RPMI7951 (cell line): ENCODE measurements around the gene TNFSF10. TPM values are rescaled to one million over a fixed set of nuclear protein-coding genes. Genes with fewer than 3 reads are reported as not detected.
"Not testable (repeated sequence)": the region's sequence is repeated elsewhere in the genome, so short reads cannot be mapped to it uniquely, and the experiment has no call there.

Experiments used
- DNase-seq: peaks from one replicate; pipeline ENCODE4 v3.0.0-alpha.2; 2012; ENCODE audit warnings: low read depth
- total RNA-seq: library from RNA; depleted of rRNA; stranded (reverse); fragments of >200 nt; shearing (Covaris generic); gene quantifications from 2 replicates; pipeline ENCODE4 v1.2.3, GENCODE V29; 2014

The TNFSF10 gene
- total RNA-seq, 1 experiment from 2014 or later, result 11.7 TPM

GRCh38 chr3:172544404-172544803 is 21.2 kb upstream of the TNFSF10 start:
- no peak for DNase-seq

- no peak for DNase-seq
Measured at GRCh38 chr3:172543884-172544283, 20.7 kb upstream of the TNFSF10 start.

- DNase-seq, result no peak
Measured at GRCh38 chr3:172543419-172543818, 20.2 kb upstream of the TNFSF10 start.

- DNase-seq, result no peak
Measured at GRCh38 chr3:172542999-172543398, 19.8 kb upstream of the TNFSF10 start.

GRCh38 chr3:172541945-172542488 is 18.8 kb upstream of the TNFSF10 start:
- peak; percentile 29 for DNase-seq

- no peak for DNase-seq
Measured at GRCh38 chr3:172540049-172540448, 16.8 kb upstream of the TNFSF10 start.

- DNase-seq, result no peak
Measured at GRCh38 chr3:172539273-172539672, 16.0 kb upstream of the TNFSF10 start.

- no peak for DNase-seq
Measured at GRCh38 chr3:172538368-172539151, 15.3 kb upstream of the TNFSF10 start.

GRCh38 chr3:172537507-172538158 is 14.4 kb upstream of the TNFSF10 start:
- DNase-seq, result no peak

- no peak for DNase-seq
Measured at GRCh38 chr3:172536993-172537419, 13.8 kb upstream of the TNFSF10 start.

GRCh38 chr3:172536505-172536904 is 13.3 kb upstream of the TNFSF10 start:
- no peak for DNase-seq

GRCh38 chr3:172530566-172530965 is 7.3 kb upstream of the TNFSF10 start:
- DNase-seq, result no peak

GRCh38 chr3:172530101-172530561 is 6.9 kb upstream of the TNFSF10 start:
- DNase-seq, result no peak

- no peak for DNase-seq
Measured at GRCh38 chr3:172528677-172529076, 5.4 kb upstream of the TNFSF10 start.

- no peak for DNase-seq
Measured at GRCh38 chr3:172527306-172527705, 4.1 kb upstream of the TNFSF10 start.

GRCh38 chr3:172525116-172525613 is 1.9 kb upstream of the TNFSF10 start:
- DNase-seq, result no peak

- DNase-seq, result peak; percentile 26
Measured at GRCh38 chr3:172524611-172525010, 1.4 kb upstream of the TNFSF10 start.

GRCh38 chr3:172521837-172522726 is 1.1 kb downstream of the TNFSF10 start:
- DNase-seq, result not testable (repeated sequence)

GRCh38 chr3:172520301-172520831 is 2.9 kb downstream of the TNFSF10 start:
- peak; percentile 97 for DNase-seq

- DNase-seq, result no peak
Measured at GRCh38 chr3:172519740-172520139, 3.5 kb downstream of the TNFSF10 start.

- DNase-seq, result no peak
Measured at GRCh38 chr3:172518929-172519640, 4.1 kb downstream of the TNFSF10 start.
